ENCODE data around the gene TMEM236. TPM values are rescaled to one million over a fixed set of nuclear protein-coding genes. Genes with fewer than 3 reads are reported as not detected.

TMEM236 gene
- polyA plus RNA-seq, 1 of the 3 experiments (the other 2 are of a cell fraction), result 0.02 TPM

DNA sequence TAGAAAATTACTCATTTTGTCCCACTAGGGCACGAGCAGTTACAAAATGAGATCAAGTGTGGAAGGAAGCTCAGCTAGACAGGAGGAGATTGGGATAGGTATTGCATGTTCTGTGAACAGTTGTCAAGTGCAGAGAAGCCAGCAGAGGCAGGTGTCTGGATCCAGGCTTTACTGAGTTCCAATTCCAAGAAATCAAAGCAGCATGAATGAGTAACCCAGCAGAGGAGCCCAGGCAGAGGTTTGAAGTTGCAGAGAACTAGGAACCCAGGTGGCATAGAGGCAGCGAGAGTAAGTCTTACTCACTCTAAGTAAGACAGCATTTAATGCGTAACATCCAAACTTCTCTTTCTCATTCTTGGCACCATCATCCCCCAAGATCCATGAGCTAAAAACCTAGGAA lies 68.9 kb downstream of the TMEM236 start:
- ChIA-PET POLR2A (no interaction called here), CTCF (interaction anchor here (1.1 to 1.2 kb wide), 2 partner anchors 24 to 26 kb away, joined by 3 to 6 read pairs; no protein-coding TSS in a partner anchor)
- Histone ChIP-seq H3K4me2 (no peak overlapping the region), H3K9ac (no peak overlapping the region), H3K9me2 (no peaks in the 10 kb centered on the region), H3K36me3 (replicated peaks in 1 of 2; ENCODE audit: control insufficient read depth in 1 of 2, insufficient read depth in 2 of 2, low read length in 1 of 2) (no peaks in the 10 kb centered on the region), H3K4me1 (ENCODE audit: control insufficient read depth in 1 of 2, insufficient read depth in 2 of 2, low read depth in 1 of 2, low read length in 1 of 2) (no peaks in the 10 kb centered on the region), H3K79me2 (ENCODE audit: insufficient read depth) (no peaks in the 10 kb centered on the region), H3K9me3 (no peaks in the 10 kb centered on the region), H3F3A (replicated peaks; ENCODE audit: insufficient read depth) (no peaks in the 10 kb centered on the region), H3K27me3 (ENCODE audit: insufficient read depth) (no peaks in the 10 kb centered on the region), H3K27ac (ENCODE audit: low read depth in 2 of 2, low read length in 1 of 2) (no peak overlapping the region), H4K20me1 (ENCODE audit: insufficient read depth) (no peaks in the 10 kb centered on the region), H3K4me3 (ENCODE audit: low read depth in 2 of 2, low read length in 1 of 2) (no peak overlapping the region), H2AFZ (ENCODE audit: low read depth) (no peak overlapping the region)
- 73% methylated on average over 3 of the region's 3 CpGs for WGBS (ENCODE audit: low lambda C conversion rate)
- no peak for DNase-seq
- no peak for TF ChIP-seq GABPA (IDR thresholded peaks at IDR 0.05; ENCODE audit: low read depth)
- no peak for TF ChIP-seq NFIC (IDR thresholded peaks at IDR 0.05; ENCODE audit: borderline replicate concordance)
- TF ChIP-seq, protein P1, sequence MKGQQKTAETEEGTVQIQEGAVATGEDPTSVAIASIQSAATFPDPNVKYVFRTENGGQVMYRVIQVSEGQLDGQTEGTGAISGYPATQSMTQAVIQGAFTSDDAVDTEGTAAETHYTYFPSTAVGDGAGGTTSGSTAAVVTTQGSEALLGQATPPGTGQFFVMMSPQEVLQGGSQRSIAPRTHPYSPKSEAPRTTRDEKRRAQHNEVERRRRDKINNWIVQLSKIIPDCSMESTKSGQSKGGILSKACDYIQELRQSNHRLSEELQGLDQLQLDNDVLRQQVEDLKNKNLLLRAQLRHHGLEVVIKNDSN (IDR thresholded peaks at IDR 0.05; ENCODE audit: borderline replicate concordance, low read depth), result no peak
- TF ChIP-seq, protein P2, sequence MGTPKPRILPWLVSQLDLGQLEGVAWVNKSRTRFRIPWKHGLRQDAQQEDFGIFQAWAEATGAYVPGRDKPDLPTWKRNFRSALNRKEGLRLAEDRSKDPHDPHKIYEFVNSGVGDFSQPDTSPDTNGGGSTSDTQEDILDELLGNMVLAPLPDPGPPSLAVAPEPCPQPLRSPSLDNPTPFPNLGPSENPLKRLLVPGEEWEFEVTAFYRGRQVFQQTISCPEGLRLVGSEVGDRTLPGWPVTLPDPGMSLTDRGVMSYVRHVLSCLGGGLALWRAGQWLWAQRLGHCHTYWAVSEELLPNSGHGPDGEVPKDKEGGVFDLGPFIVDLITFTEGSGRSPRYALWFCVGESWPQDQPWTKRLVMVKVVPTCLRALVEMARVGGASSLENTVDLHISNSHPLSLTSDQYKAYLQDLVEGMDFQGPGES (IDR thresholded peaks at IDR 0.05; ENCODE audit: low read depth, low read length), result no peak
- no peak for TF ChIP-seq RFX5 (IDR thresholded peaks at IDR 0.05; ENCODE audit: low read length)
- TF ChIP-seq MXI1 (IDR thresholded peaks at IDR 0.05; ENCODE audit: low read depth, low read length), result no peak
- no peak for TF ChIP-seq YY1 (IDR thresholded peaks at IDR 0.05; ENCODE audit: low read depth)
- no peak for TF ChIP-seq FOXM1 (IDR thresholded peaks at IDR 0.05; ENCODE audit: low read depth)
- no peak for TF ChIP-seq TCF12 (IDR thresholded peaks at IDR 0.05)
- no peak for TF ChIP-seq MEF2A (IDR thresholded peaks at IDR 0.05; ENCODE audit: borderline replicate concordance, low read depth)
- no peak for TF ChIP-seq RAD21 (IDR thresholded peaks at IDR 0.05; ENCODE audit: low read length)
- no peak for TF ChIP-seq TAF1 (IDR thresholded peaks at IDR 0.05; ENCODE audit: borderline replicate concordance, low read depth, low read length)
- TF ChIP-seq, protein P3, sequence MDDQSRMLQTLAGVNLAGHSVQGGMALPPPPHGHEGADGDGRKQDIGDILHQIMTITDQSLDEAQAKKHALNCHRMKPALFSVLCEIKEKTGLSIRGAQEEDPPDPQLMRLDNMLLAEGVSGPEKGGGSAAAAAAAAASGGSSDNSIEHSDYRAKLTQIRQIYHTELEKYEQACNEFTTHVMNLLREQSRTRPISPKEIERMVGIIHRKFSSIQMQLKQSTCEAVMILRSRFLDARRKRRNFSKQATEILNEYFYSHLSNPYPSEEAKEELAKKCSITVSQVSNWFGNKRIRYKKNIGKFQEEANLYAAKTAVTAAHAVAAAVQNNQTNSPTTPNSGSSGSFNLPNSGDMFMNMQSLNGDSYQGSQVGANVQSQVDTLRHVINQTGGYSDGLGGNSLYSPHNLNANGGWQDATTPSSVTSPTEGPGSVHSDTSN (IDR thresholded peaks at IDR 0.05), result no peak
- no peak for TF ChIP-seq TEAD4 (IDR thresholded peaks at IDR 0.05; ENCODE audit: borderline replicate concordance, insufficient read depth)
- no peak for TF ChIP-seq SMC3 (IDR thresholded peaks at IDR 0.05; ENCODE audit: low read depth, low read length)
- TF ChIP-seq, protein P4, sequence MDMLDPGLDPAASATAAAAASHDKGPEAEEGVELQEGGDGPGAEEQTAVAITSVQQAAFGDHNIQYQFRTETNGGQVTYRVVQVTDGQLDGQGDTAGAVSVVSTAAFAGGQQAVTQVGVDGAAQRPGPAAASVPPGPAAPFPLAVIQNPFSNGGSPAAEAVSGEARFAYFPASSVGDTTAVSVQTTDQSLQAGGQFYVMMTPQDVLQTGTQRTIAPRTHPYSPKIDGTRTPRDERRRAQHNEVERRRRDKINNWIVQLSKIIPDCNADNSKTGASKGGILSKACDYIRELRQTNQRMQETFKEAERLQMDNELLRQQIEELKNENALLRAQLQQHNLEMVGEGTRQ (IDR thresholded peaks at IDR 0.05; ENCODE audit: borderline replicate concordance, low read depth, low read length), result no peak
- TF ChIP-seq EZH2phosphoT487 (IDR thresholded peaks at IDR 0.05; ENCODE audit: borderline replicate concordance, low read depth), result no peak

All from SK-N-SH (cell line).